CD4-positive, alpha-beta T cell treated with Interleukin-21 for 1 hour (primary cell): ENCODE data around the gene TMEM147.

Experiments used
- DNase-seq: peaks from one replicate; pipeline ENCODE4 v3.0.0-alpha.2; 2020

TMEM147 gene

DNA sequence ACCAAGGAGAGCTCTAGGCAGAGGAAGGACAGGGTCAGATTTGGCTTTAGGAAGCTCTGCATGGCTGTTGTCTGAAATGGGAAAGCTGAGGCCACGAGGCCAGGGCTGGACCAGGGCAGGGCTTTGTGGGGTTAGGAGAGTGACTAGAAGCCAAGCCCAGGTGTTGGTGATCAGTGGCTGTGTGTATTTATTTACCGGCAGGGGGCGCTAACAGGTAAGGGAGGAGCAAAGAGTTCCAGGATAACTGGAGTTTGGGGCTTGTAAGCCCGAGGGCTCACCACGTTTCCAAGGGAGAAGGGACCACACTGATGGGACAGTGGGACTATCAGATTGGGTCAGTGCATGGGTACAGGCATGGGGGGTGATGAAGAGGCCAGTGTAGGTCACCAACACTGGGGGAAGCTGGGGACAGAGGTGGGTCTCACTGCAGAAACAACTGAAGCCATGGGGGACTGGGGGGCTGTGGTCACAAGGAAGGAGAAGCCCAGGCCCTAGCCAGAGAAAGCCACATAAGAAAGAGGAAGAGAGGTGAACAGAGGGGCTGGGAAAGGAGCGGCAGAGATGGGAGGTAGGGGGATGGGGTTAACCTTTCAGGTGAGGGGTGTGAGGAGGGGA, 3.9 kb downstream of the TMEM147 start:
- peak; percentile 71 for DNase-seq

- DNase-seq, result no peak
These were observed 4.6 kb downstream of the TMEM147 start for GRCh38 chr19:35549879-35550523.

DNA sequence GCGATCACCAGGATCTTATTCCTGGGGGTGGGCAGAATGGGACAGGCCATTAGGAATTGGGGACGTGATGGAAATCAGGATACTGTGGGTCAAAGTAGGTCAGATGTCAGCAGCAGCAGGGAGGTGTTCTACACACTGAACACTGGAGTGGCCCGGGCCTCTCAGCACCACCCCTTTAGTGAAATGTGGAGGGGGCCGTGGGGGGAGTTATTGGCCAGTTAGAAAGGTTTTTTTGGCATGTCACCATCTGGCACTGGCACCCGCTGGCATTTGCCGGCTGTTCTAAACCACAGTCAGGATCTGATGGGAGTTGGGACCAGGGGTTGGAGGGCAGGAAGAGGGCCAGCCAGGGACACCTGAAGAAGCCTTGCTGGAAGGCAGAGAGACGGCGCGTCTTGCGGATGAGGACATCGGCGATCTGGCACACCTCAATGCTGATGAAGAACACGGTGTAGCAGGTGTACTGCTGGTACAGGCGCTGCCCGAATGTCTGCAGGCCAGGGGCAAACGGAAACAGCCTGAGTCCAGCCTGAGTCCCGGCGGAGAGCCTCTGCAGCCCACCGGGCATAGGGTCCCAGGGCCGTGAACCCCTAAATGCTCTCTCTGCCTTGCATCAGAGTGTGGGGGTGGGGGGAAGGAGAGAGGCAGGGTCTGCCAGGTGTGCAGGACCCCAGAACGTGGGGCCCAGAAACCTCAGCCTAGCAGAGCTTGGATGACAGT, 5.8 kb downstream of the TMEM147 start:
- DNase-seq, result no peak

DNA sequence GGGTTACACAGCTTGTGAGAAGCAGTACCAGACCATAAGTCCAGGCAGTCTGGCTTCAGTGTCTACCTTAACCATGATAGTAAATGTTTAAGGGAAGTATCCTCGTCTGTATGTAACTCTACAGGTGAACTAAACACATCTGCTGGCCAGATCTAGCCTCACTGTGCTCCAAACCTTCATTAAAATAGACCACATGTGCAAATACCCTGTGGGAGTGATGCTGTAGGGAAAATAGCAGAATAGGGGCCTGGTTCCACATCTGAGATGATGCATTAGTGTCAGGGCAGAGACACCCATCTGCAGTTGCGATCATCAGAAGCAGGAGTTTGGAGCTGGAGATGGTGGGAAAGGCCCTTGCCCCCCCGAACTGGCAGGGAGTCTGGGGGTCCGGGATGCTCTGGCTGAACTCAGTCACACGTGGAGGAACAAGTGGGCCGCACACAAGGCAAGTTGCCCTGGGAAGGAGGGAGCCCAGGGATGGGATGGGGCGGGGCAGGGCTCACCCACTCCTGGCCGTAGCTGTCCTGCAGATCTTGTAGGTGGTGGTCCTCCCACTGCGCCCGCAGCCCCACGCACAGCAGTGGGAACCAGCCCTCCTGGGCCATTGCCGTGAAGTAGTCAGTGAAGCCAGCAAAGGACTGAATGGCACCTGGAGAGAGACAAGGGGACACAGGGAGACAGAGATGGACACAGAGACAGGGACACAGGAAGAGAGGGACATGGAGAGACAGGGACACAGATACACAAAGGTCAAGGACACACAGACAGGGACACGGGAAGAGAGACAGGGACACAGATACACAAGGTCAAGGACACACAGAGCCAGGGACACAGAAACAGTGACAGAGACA, 7.3 kb downstream of the TMEM147 start:
- DNase-seq, result no peak

DNA sequence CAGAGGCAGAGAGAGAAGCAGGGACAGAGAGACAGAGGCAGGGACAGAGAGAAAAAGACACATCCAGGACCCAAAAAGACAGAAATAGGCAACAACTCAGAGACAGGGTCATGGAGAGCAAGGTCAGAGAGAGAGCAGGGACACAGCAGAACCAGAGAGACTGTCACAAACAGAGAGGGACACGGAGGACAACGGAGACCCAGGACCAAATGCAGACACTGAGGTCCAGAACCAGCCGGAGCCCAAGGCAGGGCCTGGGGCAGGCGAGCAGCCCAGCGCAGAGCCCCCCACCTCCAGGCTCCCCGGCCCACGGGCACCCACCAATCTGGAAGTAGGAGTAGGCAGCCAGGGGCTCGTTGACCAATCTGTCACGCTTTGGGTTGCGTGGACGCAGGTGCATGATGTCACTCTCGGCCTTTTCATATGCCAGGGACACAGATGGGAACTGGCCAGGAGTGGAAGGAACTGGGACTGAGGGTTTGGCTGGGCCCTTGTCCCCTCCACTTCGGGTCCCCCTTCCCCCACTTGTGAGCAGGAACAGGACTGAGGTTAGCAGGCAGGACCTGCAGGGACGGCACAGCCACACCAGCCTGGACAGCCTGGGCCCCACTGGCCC, 8.1 kb downstream of the TMEM147 start:
- no peak for DNase-seq

DNA sequence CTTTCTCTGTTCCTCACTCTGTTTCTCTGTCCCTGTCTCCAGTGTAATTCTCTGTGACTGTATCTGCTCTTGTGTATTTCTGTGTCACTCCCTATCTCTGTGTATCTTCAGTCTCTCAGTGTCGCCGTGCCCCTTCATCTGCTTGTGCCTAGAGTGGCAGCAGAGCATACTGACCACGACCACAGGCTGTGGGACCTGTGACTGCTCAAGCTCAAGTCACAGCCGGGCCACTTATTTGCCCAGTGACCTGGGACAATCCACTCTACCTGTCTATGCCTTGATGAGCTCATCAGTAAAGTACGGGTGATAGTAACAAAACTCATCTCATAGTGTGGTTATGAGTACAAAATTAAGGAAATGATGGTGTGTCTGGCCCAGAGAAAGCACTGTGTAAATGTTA, 8.7 kb downstream of the TMEM147 start:
- DNase-seq, result no peak

DNA sequence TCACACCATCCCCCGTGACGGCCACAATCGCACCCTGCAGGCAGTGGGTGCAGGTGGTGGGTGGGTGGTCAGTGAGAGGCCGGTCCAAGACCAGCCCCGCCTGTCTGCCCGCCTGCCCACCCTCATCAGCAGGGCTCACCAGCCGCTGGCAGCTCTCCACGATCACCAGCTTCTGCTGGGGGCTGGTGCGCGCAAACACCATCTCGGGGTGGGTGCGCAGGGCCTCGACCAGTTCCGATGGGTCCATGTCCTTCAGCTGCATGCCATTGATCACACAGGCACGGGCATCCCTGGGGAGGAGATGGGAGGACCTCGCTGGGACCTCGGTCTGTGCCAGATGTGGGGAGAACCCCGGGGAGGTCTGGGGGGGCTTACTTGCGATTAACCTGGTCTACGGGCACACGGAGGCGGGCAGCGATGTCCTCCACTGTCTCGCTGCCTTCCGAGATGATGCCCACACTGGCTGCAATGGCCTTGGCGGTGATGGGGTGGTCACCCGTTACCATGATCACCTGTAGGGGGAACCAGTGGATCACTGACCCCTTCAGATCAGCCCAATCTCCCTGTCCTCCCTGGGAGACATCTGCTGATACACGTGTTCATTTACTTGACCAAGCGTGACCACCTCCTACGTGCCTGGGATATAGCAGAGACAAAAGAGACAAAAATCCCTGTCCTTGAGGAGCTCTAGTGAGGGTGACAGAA, 10.0 kb downstream of the TMEM147 start:
- DNase-seq, result no peak

- no peak for DNase-seq
These were observed 10.7 kb downstream of the TMEM147 start for GRCh38 chr19:35556025-35556590.

GRCh38 chr19:35556846-35557538, 11.6 kb downstream of the TMEM147 start:
- no peak for DNase-seq

GRCh38 chr19:35557539-35558399, 12.3 kb downstream of the TMEM147 start:
- peak; percentile 55 for DNase-seq

GRCh38 chr19:35558400-35559280, 13.2 kb downstream of the TMEM147 start:
- no peak for DNase-seq

- DNase-seq, result no peak
These were observed 13.8 kb downstream of the TMEM147 start for GRCh38 chr19:35559281-35559659.

DNA sequence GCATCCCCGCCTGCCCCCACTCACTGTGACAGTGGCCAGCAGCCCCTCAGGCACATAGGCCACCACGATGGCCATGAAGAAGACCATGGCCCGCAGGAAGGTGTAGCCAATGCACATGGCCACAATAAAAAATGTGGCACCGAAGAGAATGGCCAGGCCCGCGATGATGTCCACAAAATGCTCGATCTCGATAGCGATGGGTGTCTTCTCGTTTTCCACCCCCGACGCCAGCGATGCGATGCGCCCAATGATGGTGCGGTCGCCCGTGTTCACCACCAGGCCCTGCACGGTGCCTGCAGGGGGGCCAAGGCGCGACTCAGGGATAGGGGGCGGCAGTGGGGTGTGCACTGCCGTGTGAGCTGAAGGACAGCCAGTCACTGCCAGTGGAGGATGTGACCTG, 14.4 kb downstream of the TMEM147 start:
- DNase-seq, result no peak

- DNase-seq, result no peak
These were observed 14.8 kb downstream of the TMEM147 start for GRCh38 chr19:35560271-35560670.

- no peak for DNase-seq
These were observed 15.3 kb downstream of the TMEM147 start for GRCh38 chr19:35560677-35561076.

DNA sequence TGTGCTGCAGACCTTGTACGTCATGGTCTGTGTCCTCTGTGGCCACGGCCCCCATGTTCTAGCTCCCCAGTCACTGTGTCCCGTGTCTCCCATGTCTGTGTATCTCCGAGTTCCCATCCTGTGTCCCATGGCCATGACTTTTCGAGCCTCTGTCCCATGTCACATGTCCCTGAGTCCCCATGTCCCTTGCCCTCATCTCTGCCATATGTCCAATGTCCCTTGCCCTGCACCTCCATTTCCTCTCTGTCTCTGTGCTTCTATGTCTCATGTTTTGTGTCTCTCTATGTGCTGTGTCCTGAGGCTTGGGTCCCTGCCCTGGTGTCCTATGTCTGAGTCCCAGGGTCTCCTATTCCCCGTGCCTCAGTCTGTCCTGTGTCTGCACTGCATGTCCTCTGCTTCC, 16.0 kb downstream of the TMEM147 start:
- no peak for DNase-seq

DNA sequence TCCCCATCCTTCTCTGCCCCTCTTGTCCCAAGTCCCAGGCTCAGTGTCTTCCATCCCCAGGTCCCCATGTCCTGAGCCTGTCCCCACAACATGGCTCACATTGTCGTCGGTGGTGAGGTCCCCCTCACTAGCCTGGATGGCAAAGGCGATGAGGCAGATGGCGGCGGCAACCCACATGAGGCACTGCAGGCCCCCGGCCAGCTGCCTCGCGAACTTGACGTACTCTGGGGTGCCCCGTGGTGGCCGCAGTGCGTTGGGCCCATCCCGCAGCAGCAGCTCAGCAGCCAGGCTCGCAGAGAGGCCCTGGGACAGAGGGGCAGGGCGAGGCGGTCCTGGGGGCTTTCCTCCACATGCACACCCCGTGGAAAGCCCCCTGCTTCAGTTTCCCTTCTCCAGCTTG, 16.9 kb downstream of the TMEM147 start:
- DNase-seq, result no peak

DNA sequence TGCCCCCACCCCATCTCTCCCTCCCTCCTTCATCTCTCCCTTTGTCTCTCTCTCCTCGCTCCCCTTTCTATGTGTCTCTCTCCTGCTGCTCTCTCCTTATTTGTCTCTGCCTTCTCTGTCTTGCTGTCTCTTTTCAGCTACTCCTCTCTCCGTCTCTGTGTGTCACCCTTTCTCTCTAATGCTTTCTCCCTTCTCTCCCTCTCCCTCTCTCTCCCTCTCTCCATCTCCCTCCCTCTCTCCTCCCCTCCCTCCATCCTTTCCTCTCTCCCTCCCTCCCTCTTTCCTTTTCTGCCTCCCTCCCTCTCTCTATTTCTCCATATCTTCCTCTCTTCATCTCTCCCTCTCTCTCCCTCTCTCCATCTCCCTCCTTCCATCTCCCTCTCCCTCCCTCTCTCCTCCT, 17.4 kb downstream of the TMEM147 start:
- DNase-seq, result no peak

DNA sequence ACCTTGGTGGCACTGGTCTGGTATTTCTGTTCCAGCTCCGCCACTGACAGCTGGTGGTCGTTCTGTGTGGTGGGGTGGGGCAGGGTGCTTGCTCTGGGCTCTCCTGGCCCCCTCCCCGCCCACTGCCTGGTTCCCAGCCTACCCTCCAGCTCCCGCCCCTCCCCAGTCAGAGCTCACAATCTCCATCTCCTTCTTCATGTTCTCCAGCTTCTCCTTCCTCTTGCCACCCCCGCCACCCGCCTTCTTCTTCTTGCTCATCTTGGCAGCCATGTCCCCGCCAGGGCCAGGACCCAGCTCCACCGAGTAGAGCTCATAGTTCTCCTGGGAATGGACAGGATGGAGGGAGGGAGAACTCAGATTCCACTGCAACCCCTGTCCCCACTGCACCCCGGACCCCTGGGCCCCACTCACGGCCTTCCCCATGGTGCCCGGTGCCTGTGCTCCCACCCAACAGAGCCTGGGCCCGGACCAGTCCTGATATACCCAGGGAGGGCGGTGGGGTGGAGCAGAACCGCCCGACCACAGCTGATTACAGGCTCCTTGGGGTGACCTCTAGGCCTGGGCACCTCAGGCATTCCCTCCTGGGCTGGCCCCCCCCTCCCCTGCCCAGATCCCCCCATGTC, 17.9 kb downstream of the TMEM147 start, which contains the start of gene ATP4A:
Gene ATP4A, minus strand, starts transcription at position 452 of the 623 bp plus-strand sequence. Its CDS starts 29 bp downstream, at position 423.
- DNase-seq, result no peak
